HepG2 (cell line): ENCODE data around the gene LAMTOR2. TPM values are rescaled to one million over a fixed set of nuclear protein-coding genes. Genes with fewer than 3 reads are reported as not detected.

ENCODE experiments used
- ARHGAP35 ChIP-seq: sonication (generic); formaldehyde crosslinking; IDR thresholded peaks from 2 replicates; pipeline ENCODE4 v1.9.0; 2022; ENCODE audit warnings: mild to moderate bottlenecking, inconsistent platforms, moderate library complexity, missing genetic modification reagents, borderline replicate concordance
- ARNTL ChIP-seq: sonication (generic); formaldehyde crosslinking; IDR thresholded peaks from 2 replicates; pipeline ENCODE4 v1.4.0; 2020; ENCODE audit warnings: mild to moderate bottlenecking, missing genetic modification reagents
- FOXM1 ChIP-seq: sonication (generic); formaldehyde crosslinking; IDR thresholded peaks from 2 replicates; pipeline ENCODE4 v1.5.0; 2020; ENCODE audit warnings: missing genetic modification reagents
- FUBP1 ChIP-seq: sonication (generic); formaldehyde crosslinking; IDR thresholded peaks from 2 replicates; pipeline ENCODE4 v1.5.1; 2020; ENCODE audit warnings: missing genetic modification reagents, mild to moderate bottlenecking, borderline replicate concordance
- IRF2 ChIP-seq: IDR thresholded peaks from 2 replicates; pipeline ENCODE4 v1.6.1; 2018; ENCODE audit warnings: missing genetic modification reagents, missing compliant biosample characterization
- IRF9 ChIP-seq: sonication (generic); formaldehyde crosslinking; IDR thresholded peaks from 2 replicates; pipeline ENCODE4 v1.8.0; 2022; ENCODE audit warnings: missing genetic modification reagents, mild to moderate bottlenecking, borderline replicate concordance
- JDP2 ChIP-seq: sonication (generic); formaldehyde crosslinking; IDR thresholded peaks from 2 replicates; pipeline ENCODE4 v1.8.1; 2022; ENCODE audit warnings: missing genetic modification reagents, borderline replicate concordance
- KLF13 ChIP-seq: sonication (generic); formaldehyde crosslinking; IDR thresholded peaks from 2 replicates; pipeline ENCODE4 v1.4.0; 2020; ENCODE audit warnings: mild to moderate bottlenecking, missing genetic modification reagents
- KLF16 ChIP-seq, 2 experiments: sonication (generic) in 1 of 2; formaldehyde crosslinking in 1 of 2; IDR thresholded peaks; 2 replicates each; pipeline versions ENCODE4 v1.6.1 to v1.8.0; 2016 to 2023; ENCODE audit warnings: missing genetic modification reagents in 2 of 2, missing compliant biosample characterization in 1 of 2
- RARA ChIP-seq: IDR thresholded peaks from 2 replicates; pipeline ENCODE4 v1.6.1; 2016; ENCODE audit warnings: missing genetic modification reagents, missing compliant biosample characterization
- SKI ChIP-seq: fragments of 450-650 bp; IDR thresholded peaks from one replicate; pipeline ENCODE4 v1.6.1; 2018; ENCODE audit warnings: mild to moderate bottlenecking; ENCODE audit not compliant: partially characterized antibody
- ZBTB33 ChIP-seq: sonication (generic); formaldehyde crosslinking; IDR thresholded peaks from 2 replicates; pipeline ENCODE4 v1.4.0; 2020; ENCODE audit warnings: missing genetic modification reagents
- ZNF124 ChIP-seq: sonication (generic); formaldehyde crosslinking; IDR thresholded peaks from 2 replicates; pipeline ENCODE4 v1.4.0; 2020; ENCODE audit warnings: missing genetic modification reagents
- ZNF282 ChIP-seq: fragments of 450-650 bp; IDR thresholded peaks from 2 replicates; pipeline ENCODE4 v1.6.1; 2018; ENCODE audit not compliant: partially characterized antibody
- ZNF362 ChIP-seq: sonication (generic); formaldehyde crosslinking; IDR thresholded peaks from 2 replicates; pipeline ENCODE4 v1.4.0; 2020; ENCODE audit warnings: missing genetic modification reagents, mild to moderate bottlenecking, borderline replicate concordance
- ZNF431 ChIP-seq: sonication (generic); formaldehyde crosslinking; IDR thresholded peaks from 2 replicates; pipeline ENCODE4 v1.9.0; 2022; ENCODE audit warnings: missing genetic modification reagents, low read depth, mild to moderate bottlenecking, borderline replicate concordance
- ZNF446 ChIP-seq: sonication (generic); formaldehyde crosslinking; IDR thresholded peaks from 2 replicates; pipeline ENCODE4 v1.5.0; 2020; ENCODE audit warnings: mild to moderate bottlenecking, missing genetic modification reagents
- ZNF512B ChIP-seq: sonication (generic); formaldehyde crosslinking; IDR thresholded peaks from 2 replicates; pipeline ENCODE4 v1.5.1; 2020; ENCODE audit warnings: missing genetic modification reagents, mild to moderate bottlenecking, borderline replicate concordance
- ZNF577 ChIP-seq: sonication (generic); formaldehyde crosslinking; IDR thresholded peaks from 2 replicates; pipeline ENCODE4 v1.4.0; 2020; ENCODE audit warnings: mild to moderate bottlenecking, low read depth, missing genetic modification reagents, borderline replicate concordance
- ZNF652 ChIP-seq: IDR thresholded peaks from 2 replicates; pipeline ENCODE4 v1.6.1; 2016; ENCODE audit warnings: low read depth, borderline replicate concordance
- ZNF772 ChIP-seq: sonication (generic); formaldehyde crosslinking; IDR thresholded peaks from 2 replicates; pipeline ENCODE4 v1.5.0; 2020; ENCODE audit warnings: mild to moderate bottlenecking, missing genetic modification reagents
- polyA plus RNA-seq, 8 experiments: library from polyadenylated mRNA; depleted of rRNA in 3 of 8; stranded (reverse) in 7 of 8; unstranded in 1 of 8; fragments of >200 nt; fragmentation: Illumina TruSeq in 4 of 8; extraction: Trizol in 4 of 8; gene quantifications; 2 replicates each; pipeline versions ENCODE4 v1.2.1 to v1.2.3, GENCODE V29; 2011 to 2016; ENCODE audit warnings: low read depth in 4 of 8, missing spikeins in 1 of 8, mixed read lengths in 1 of 8; ENCODE audit not compliant: insufficient read depth in 1 of 8
- total RNA-seq, 5 experiments: library from RNA; depleted of rRNA; stranded (reverse); fragments of >200 nt; fragmentation: Illumina TruSeq; extraction: Trizol; gene quantifications; 2 replicates each; pipeline ENCODE4 v1.2.3, GENCODE V29; 2016; ENCODE audit warnings: low read depth in 1 of 5

LAMTOR2 gene
- total and polyA plus RNA-seq, 2 of the 13 experiments (the other 11 are each of a cell fraction or from before 2014, with no cell fraction given): 36.5 to 66.4 TPM

- TF ChIP-seq ZBTB33 (CRISPR knock-in tag) (peak; percentile 64; the same call in 1 of the 2 replicates), ZNF431 (CRISPR knock-in tag) (peak; percentile 93), KLF13 (CRISPR knock-in tag) (no peak), ARNTL (CRISPR knock-in tag) (peak; percentile 78), ZNF282 (no peak), ARHGAP35 (CRISPR knock-in tag) (no peak), RARA (peak; percentile 98), FOXM1 (no peak), KLF16 (CRISPR knock-in tag; IDR thresholded peaks at IDR 0.05) (peak in 1 of 2 experiments; percentile 85; a peak in 1 of 4 replicates), ZNF577 (no peak), JDP2 (CRISPR knock-in tag) (no peak), IRF2 (CRISPR knock-in tag) (peak; percentile 76; the same call in 1 of the 2 replicates), ZNF512B (CRISPR knock-in tag) (0 out of 2 replicates have a peak, but pooled peaks have one; percentile 27), IRF9 (CRISPR knock-in tag) (no peak), ZNF362 (CRISPR knock-in tag) (no peak; the same call in 1 of the 2 replicates), ZNF124 (CRISPR knock-in tag) (peak; percentile 56; the same call in 1 of the 2 replicates), ZNF446 (CRISPR knock-in tag) (no peak), ZNF772 (CRISPR knock-in tag) (peak; percentile 43; the same call in 1 of the 2 replicates), SKI (peak; percentile 99), FUBP1 (CRISPR knock-in tag) (peak; percentile 84; the same call in 1 of the 2 replicates), ZNF652 (CRISPR knock-in tag) (peak; percentile 44; the same call in 1 of the 2 replicates)
Measured at GRCh38 chr1:156086256-156086662, 31.7 kb downstream of the LAMTOR2 start (continued).
